ENCODE measurements around the gene CPSF7. TPM values are rescaled to one million over a fixed set of nuclear protein-coding genes. Genes with fewer than 3 reads are reported as not detected.

CPSF7 gene
- total and polyA plus RNA-seq, 2 experiments from 2014 or later, result 27.5 to 39.6 TPM

- TF ChIP-seq EZH2 (IDR thresholded peaks at IDR 0.05; ENCODE audit: borderline replicate concordance) (no peak), EZH2phosphoT487 (IDR thresholded peaks at IDR 0.05; ENCODE audit: low read depth, severe bottlenecking, unreplicated experiment) (no peak), CTCF (IDR thresholded peaks at IDR 0.05; ENCODE audit: poor library complexity) (no peak)
- 100% methylated on average over 1 of the region's 1 CpG for WGBS (ENCODE audit: low lambda C conversion rate, missing lambda C conversion rate)
These were observed 45.7 kb upstream of the CPSF7 start for GRCh38 chr11:61475433-61475832.

GRCh38 chr11:61474013-61474643 is 44.4 kb upstream of the CPSF7 start:
- no peaks in the 10 kb centered on the region for H3K9me2 ChIP-seq (replicated peaks; ENCODE audit: insufficient read depth)
- H4K20me1 ChIP-seq (ENCODE audit: insufficient read depth, poor library complexity, severe bottlenecking), result no peaks in the 10 kb centered on the region

More at GRCh38 chr11:61475433-61475832, 45.7 kb upstream of the CPSF7 start:
- H3K4me3 ChIP-seq, result no peak overlapping the region
- no peaks in the 10 kb centered on the region for H3K9me3 ChIP-seq (ENCODE audit: low read depth)
- no peak overlapping the region for H3K27ac ChIP-seq
- DNase-seq (ENCODE audit: low spot score), result no peak
- H3K79me2 ChIP-seq, result no peaks in the 10 kb centered on the region
- H3K9me2 ChIP-seq (replicated peaks; ENCODE audit: insufficient read depth), result no peaks in the 10 kb centered on the region
- no peaks in the 10 kb centered on the region for H3K27me3 ChIP-seq
- no peaks in the 10 kb centered on the region for H4K20me1 ChIP-seq (ENCODE audit: insufficient read depth, poor library complexity, severe bottlenecking)
- H3K4me2 ChIP-seq, result no peak overlapping the region
- H3K4me1 ChIP-seq (ENCODE audit: insufficient read depth), result no peaks in the 10 kb centered on the region
- no peak overlapping the region for H2AFZ ChIP-seq
- H3K36me3 ChIP-seq (replicated peaks; ENCODE audit: insufficient read depth, low read depth), result no peaks in the 10 kb centered on the region

GRCh38 chr11:61473370-61474012 is 43.7 kb upstream of the CPSF7 start:
- Histone ChIP-seq H3K36me3 (replicated peaks; ENCODE audit: insufficient read depth, low read depth) (no peaks in the 10 kb centered on the region), H3K27me3 (no peaks in the 10 kb centered on the region), H2AFZ (no peak overlapping the region), H3K4me2 (no peak overlapping the region), H3K27ac (no peak overlapping the region), H4K20me1 (ENCODE audit: insufficient read depth, poor library complexity, severe bottlenecking) (no peaks in the 10 kb centered on the region), H3K9me3 (ENCODE audit: low read depth) (no peaks in the 10 kb centered on the region), H3K9me2 (replicated peaks; ENCODE audit: insufficient read depth) (no peaks in the 10 kb centered on the region), H3K4me1 (ENCODE audit: insufficient read depth) (no peaks in the 10 kb centered on the region), H3K79me2 (no peaks in the 10 kb centered on the region), H3K4me3 (no peak overlapping the region)
- no peak for DNase-seq (ENCODE audit: low spot score)
- TF ChIP-seq CTCF (IDR thresholded peaks at IDR 0.05; ENCODE audit: poor library complexity), result no peak
- no peak for TF ChIP-seq EZH2phosphoT487 (IDR thresholded peaks at IDR 0.05; ENCODE audit: low read depth, severe bottlenecking, unreplicated experiment)
- TF ChIP-seq EZH2 (IDR thresholded peaks at IDR 0.05; ENCODE audit: borderline replicate concordance), result no peak
- 86% methylated on average over 3 of the region's 3 CpGs for WGBS (ENCODE audit: low lambda C conversion rate, missing lambda C conversion rate)

More at GRCh38 chr11:61474013-61474643, 44.4 kb upstream of the CPSF7 start:
- TF ChIP-seq EZH2 (IDR thresholded peaks at IDR 0.05; ENCODE audit: borderline replicate concordance) (no peak), EZH2phosphoT487 (IDR thresholded peaks at IDR 0.05; ENCODE audit: low read depth, severe bottlenecking, unreplicated experiment) (no peak), CTCF (IDR thresholded peaks at IDR 0.05; ENCODE audit: poor library complexity) (no peak)
- Histone ChIP-seq H3K4me2 (no peak overlapping the region), H3K9me3 (ENCODE audit: low read depth) (no peaks in the 10 kb centered on the region), H3K4me1 (ENCODE audit: insufficient read depth) (no peaks in the 10 kb centered on the region), H3K27ac (no peak overlapping the region), H3K4me3 (no peak overlapping the region), H3K79me2 (no peaks in the 10 kb centered on the region), H2AFZ (no peak overlapping the region), H3K27me3 (no peaks in the 10 kb centered on the region), H3K36me3 (replicated peaks; ENCODE audit: insufficient read depth, low read depth) (no peaks in the 10 kb centered on the region)
- DNase-seq (ENCODE audit: low spot score), result no peak
- 93% methylated on average over 6 of the region's 6 CpGs for WGBS (ENCODE audit: low lambda C conversion rate, missing lambda C conversion rate)

Measured in hepatocyte (in vitro differentiated cells).